ENCODE measurements around the gene C5orf24.

The C5orf24 gene

GRCh38 chr5:134892926-134893325, 47.2 kb downstream of the C5orf24 start:
- no peak for DNase-seq (ENCODE audit: low read depth)
- no peak overlapping the region for H3K4me3 ChIP-seq (ENCODE audit: low read depth, low read length)
- TF ChIP-seq CTCF (IDR thresholded peaks at IDR 0.05; ENCODE audit: low read depth, low read length) = no peak
- TF ChIP-seq POLR2A (IDR thresholded peaks at IDR 0.05; ENCODE audit: extremely low read depth, insufficient read length) = no peak
- no peak for TF ChIP-seq MAX (IDR thresholded peaks at IDR 0.05; ENCODE audit: low read depth, low read length)
- no peak for TF ChIP-seq MYC (IDR thresholded peaks at IDR 0.05; ENCODE audit: low read depth, low read length)

GRCh38 chr5:134893748-134894505, 48.2 kb downstream of the C5orf24 start:
- no peak overlapping the region for H3K4me3 ChIP-seq (ENCODE audit: low read depth, low read length)
- DNase-seq (ENCODE audit: low read depth) = no peak
- TF ChIP-seq POLR2A (IDR thresholded peaks at IDR 0.05; ENCODE audit: extremely low read depth, insufficient read length) (no peak), MAX (IDR thresholded peaks at IDR 0.05; ENCODE audit: low read depth, low read length) (no peak), CTCF (IDR thresholded peaks at IDR 0.05; ENCODE audit: low read depth, low read length) (no peak), MYC (IDR thresholded peaks at IDR 0.05; ENCODE audit: low read depth, low read length) (no peak)

GRCh38 chr5:134902071-134902801, 56.5 kb downstream of the C5orf24 start:
- TF ChIP-seq CTCF (IDR thresholded peaks at IDR 0.05; ENCODE audit: low read depth, low read length) = no peak
- peak; percentile 97 for TF ChIP-seq MYC (IDR thresholded peaks at IDR 0.05; ENCODE audit: low read depth, low read length)
- TF ChIP-seq MAX (IDR thresholded peaks at IDR 0.05; ENCODE audit: low read depth, low read length) = peak; percentile 92
- DNase-seq (ENCODE audit: low read depth) = peak; percentile 75
- no peak overlapping the region for H3K4me3 ChIP-seq (ENCODE audit: low read depth, low read length)

- TF ChIP-seq POLR2A (IDR thresholded peaks at IDR 0.05; ENCODE audit: extremely low read depth, insufficient read length) (peak; percentile 72), CTCF (IDR thresholded peaks at IDR 0.05; ENCODE audit: low read depth, low read length) (peak; percentile 80), MYC (IDR thresholded peaks at IDR 0.05; ENCODE audit: low read depth, low read length) (peak; percentile 91), MAX (IDR thresholded peaks at IDR 0.05; ENCODE audit: low read depth, low read length) (peak; percentile 80)
- DNase-seq (ENCODE audit: low read depth) = peak; percentile 96
- H3K4me3 ChIP-seq (ENCODE audit: low read depth, low read length) = peak within 1 kb of the TSS; percentile 95
These were observed 59.0 kb downstream of the C5orf24 start, which contains the start of gene PCBD2 for GRCh38 chr5:134904610-134905245. PCBD2 (plus strand) TSS chr5:134905131; CDS start chr5:134905140, 9 bp downstream.

- TF ChIP-seq POLR2A (IDR thresholded peaks at IDR 0.05; ENCODE audit: extremely low read depth, insufficient read length) (no peak), MYC (IDR thresholded peaks at IDR 0.05; ENCODE audit: low read depth, low read length) (no peak; the same call in none of the 2 replicates), MAX (IDR thresholded peaks at IDR 0.05; ENCODE audit: low read depth, low read length) (peak; percentile 41; the same call in 1 of the 2 replicates), CTCF (IDR thresholded peaks at IDR 0.05; ENCODE audit: low read depth, low read length) (peak; percentile 42)
- peak; percentile 80 for DNase-seq (ENCODE audit: low read depth)
These were observed 59.7 kb downstream of the C5orf24 start for GRCh38 chr5:134905246-134905996.

More at GRCh38 chr5:134905246-134905996, 59.7 kb downstream of the C5orf24 start:
- peak overlapping the region; percentile 95 for H3K4me3 ChIP-seq (ENCODE audit: low read depth, low read length)

Data from NB4 (cell line).